A673 (cell line): ENCODE data around the gene BEND5. TPM values are rescaled to one million over a fixed set of nuclear protein-coding genes. Genes with fewer than 3 reads are reported as not detected.

Experiments
- BruUV-seq: library from RNA; stranded (reverse); fragments of 400-500 nt; replicated peaks from 2 replicates; lab custom pipeline; 2021; lab: Mats Ljungman, UMichigan
- CTCF ChIA-PET: fragments of 300-600 bp; sonication (Branson Sonifier 250); formaldehyde crosslinking; loops from one replicate; lab custom pipeline; 2022; ENCODE audit warnings: antibody characterized with exemption; lab: Charles Lee
- POLR2A ChIA-PET: fragments of 300-600 bp; sonication (Branson Sonifier 250); formaldehyde crosslinking; loops from one replicate; lab custom pipeline; 2022; ENCODE audit warnings: antibody characterized with exemption; ENCODE audit not compliant: low non-redundant PET; lab: Charles Lee
- DNase-seq: peaks from one replicate; pipeline ENCODE4 v3.0.0-alpha.2; 2015; ENCODE audit warnings: low spot score
- H3K27ac ChIP-seq: fragments of 200-600 bp; sonication (generic); 2 replicates; pipeline ENCODE4 v1.5.1; 2016; ENCODE audit warnings: mixed run types, low read depth, mild to moderate bottlenecking, mixed read lengths, antibody characterized with exemption, low read length; ENCODE audit not compliant: poor library complexity, severe bottlenecking
- H3K27me3 ChIP-seq: fragments of 200-600 bp; sonication (generic); replicated peaks from 2 replicates; pipeline ENCODE4 v1.6.1; 2017; ENCODE audit warnings: mixed run types, low read depth, mild to moderate bottlenecking, mixed read lengths, antibody characterized with exemption, low read length; ENCODE audit not compliant: insufficient read depth, poor library complexity
- H3K36me3 ChIP-seq: fragments of 200-600 bp; sonication (generic); 2 replicates; pipeline ENCODE4 v1.6.1; 2016; ENCODE audit warnings: mixed run types, mild to moderate bottlenecking, mixed read lengths, antibody characterized with exemption, low read length; ENCODE audit not compliant: insufficient read depth, poor library complexity, severe bottlenecking
- H3K4me1 ChIP-seq: fragments of 200-600 bp; sonication (generic); 2 replicates; pipeline ENCODE4 v1.6.1; 2017; ENCODE audit warnings: mixed run types, mild to moderate bottlenecking, mixed read lengths, antibody characterized with exemption, low read length; ENCODE audit not compliant: insufficient read depth, poor library complexity, severe bottlenecking
- H3K4me3 ChIP-seq: fragments of 200-600 bp; sonication (generic); 2 replicates; pipeline ENCODE4 v1.5.1; 2016; ENCODE audit warnings: low read depth, mixed run types, mild to moderate bottlenecking, mixed read lengths, low read length; ENCODE audit not compliant: poor library complexity, severe bottlenecking
- H3K9me3 ChIP-seq: fragments of 200-600 bp; sonication (generic); 2 replicates; pipeline ENCODE4 v1.6.1; 2016; ENCODE audit warnings: mixed run types, low read depth, mild to moderate bottlenecking, mixed read lengths, antibody characterized with exemption, low read length; ENCODE audit not compliant: poor library complexity, severe bottlenecking
- CTCF ChIP-seq: fragments of 300-800, 200-600 bp; sonication (generic); conservative IDR thresholded peaks from 2 replicates; pipeline ENCODE4 v1.5.1; 2017; ENCODE audit warnings: low read depth, mild to moderate bottlenecking, antibody characterized with exemption, low read length, moderate library complexity, mixed read lengths
- EZH2 ChIP-seq: fragments of 200-600 bp; sonication (generic); IDR thresholded peaks from 2 replicates; pipeline ENCODE4 v1.6.1; 2017; ENCODE audit warnings: borderline replicate concordance, low read depth, mild to moderate bottlenecking, mixed read lengths, antibody characterized with exemption, low read length; ENCODE audit not compliant: poor library complexity, severe bottlenecking
- intact Hi-C: fragments of 100-400 bp; cut with micrococcal nuclease; formaldehyde crosslinking; loops from one replicate; pipeline ENCODE4 v1.10.0; 2022; ENCODE audit not compliant: unreplicated experiment
- total RNA-seq: library from RNA; stranded (reverse); gene quantifications from 2 replicates; pipeline ENCODE4 v1.2.3, GENCODE V29; 2021

Gene BEND5
- total RNA-seq, 1 experiment from 2014 or later = 6.2 TPM

- intact Hi-C loops = no loop called here
- TF ChIP-seq EZH2 = no peak
- TF ChIP-seq CTCF = no peak
- no TSS peak for BruUV-seq
- H3K27me3 ChIP-seq = no peaks in the 10 kb centered on the region
- no peak for DNase-seq
- CTCF ChIA-PET = no interaction called here
- H3K9me3 ChIP-seq = no peaks in the 10 kb centered on the region
- no peaks in the 10 kb centered on the region for H3K4me1 ChIP-seq
- POLR2A ChIA-PET = no interaction called here
- H3K27ac ChIP-seq = no peak overlapping the region
- peaks cover 2% of the 10 kb centered on the region for H3K36me3 ChIP-seq
- H3K4me3 ChIP-seq = no peak overlapping the region
These were observed 35.3 kb downstream of the BEND5 start for GRCh38 chr1:48741380-48741779.

- Histone ChIP-seq H3K27me3 (no peaks in the 10 kb centered on the region), H3K27ac (no peak overlapping the region), H3K36me3 (peaks cover 3% of the 10 kb centered on the region), H3K4me1 (no peaks in the 10 kb centered on the region), H3K9me3 (no peaks in the 10 kb centered on the region), H3K4me3 (no peak overlapping the region)
- CTCF ChIA-PET = no interaction called here
- intact Hi-C loops = no loop called here
- no TSS peak for BruUV-seq
- no peak for DNase-seq
- POLR2A ChIA-PET = no interaction called here
- TF ChIP-seq EZH2 = no peak
- TF ChIP-seq CTCF = no peak
These were observed 36.1 kb downstream of the BEND5 start for GRCh38 chr1:48740621-48741020.

GRCh38 chr1:48739091-48739490 lies 37.6 kb downstream of the BEND5 start:
- POLR2A ChIA-PET = no interaction called here
- Histone ChIP-seq H3K36me3 (peaks cover 3% of the 10 kb centered on the region), H3K27ac (no peak overlapping the region), H3K4me3 (no peak overlapping the region), H3K27me3 (no peaks in the 10 kb centered on the region), H3K4me1 (no peaks in the 10 kb centered on the region), H3K9me3 (no peaks in the 10 kb centered on the region)
- DNase-seq = no peak
- TF ChIP-seq EZH2 = no peak
- no peak for TF ChIP-seq CTCF
- intact Hi-C loops = no loop called here
- BruUV-seq = no TSS peak
- CTCF ChIA-PET = no interaction called here
